ENCODE results near the gene METTL9. TPM values are rescaled to one million over a fixed set of nuclear protein-coding genes. Genes with fewer than 3 reads are reported as not detected.
"Not testable (repeated sequence)": the region's sequence is repeated elsewhere in the genome, so short reads cannot be mapped to it uniquely, and the experiment has no call there.

The METTL9 gene
- total RNA-seq, 1 donor from 2014 or later: 97.7 TPM

GRCh38 chr16:21684199-21684598, 84.8 kb downstream of the METTL9 start:
- no peaks in the 10 kb centered on the region for H3K27me3 ChIP-seq
- no peak for DNase-seq (ENCODE audit: extremely low spot score in 2 of 2)
- H3K36me3 ChIP-seq: no peaks in the 10 kb centered on the region
- H3K4me3 ChIP-seq: no peak overlapping the region
- TF ChIP-seq CTCF (IDR thresholded peaks at IDR 0.05): no peak
- TF ChIP-seq POLR2AphosphoS5 (IDR thresholded peaks at IDR 0.05; ENCODE audit: insufficient read depth in 1 of 2, low read depth in 1 of 2): no peak
- TF ChIP-seq POLR2A (IDR thresholded peaks at IDR 0.05): no peak
- H3K4me1 ChIP-seq: no peaks in the 10 kb centered on the region
- H3K27ac ChIP-seq: no peak overlapping the region
- no peaks in the 10 kb centered on the region for H3K9me3 ChIP-seq
- intact Hi-C loops (cut with DNase I): no loop called here

GRCh38 chr16:21685034-21685455, 85.7 kb downstream of the METTL9 start:
- intact Hi-C loops (cut with DNase I): no loop called here
- Histone ChIP-seq H3K4me1 (no peaks in the 10 kb centered on the region), H3K9me3 (no peaks in the 10 kb centered on the region), H3K36me3 (no peaks in the 10 kb centered on the region), H3K27me3 (no peaks in the 10 kb centered on the region), H3K4me3 (no peak overlapping the region), H3K27ac (no peak overlapping the region)
- TF ChIP-seq POLR2AphosphoS5 (IDR thresholded peaks at IDR 0.05; ENCODE audit: insufficient read depth in 1 of 2, low read depth in 1 of 2) (no peak), CTCF (IDR thresholded peaks at IDR 0.05) (no peak), POLR2A (IDR thresholded peaks at IDR 0.05) (no peak)
- DNase-seq (ENCODE audit: extremely low spot score in 2 of 2): no peak

- intact Hi-C loops (cut with DNase I): no loop called here
- TF ChIP-seq POLR2AphosphoS5 (IDR thresholded peaks at IDR 0.05; ENCODE audit: insufficient read depth in 1 of 2, low read depth in 1 of 2) (no peak), CTCF (IDR thresholded peaks at IDR 0.05) (no peak), POLR2A (IDR thresholded peaks at IDR 0.05) (no peak)
- no peak overlapping the region for H3K27ac ChIP-seq
- H3K36me3 ChIP-seq: no peaks in the 10 kb centered on the region
- no peak for DNase-seq (ENCODE audit: extremely low spot score in 2 of 2)
- H3K4me1 ChIP-seq: no peaks in the 10 kb centered on the region
- no peaks in the 10 kb centered on the region for H3K27me3 ChIP-seq
- no peaks in the 10 kb centered on the region for H3K9me3 ChIP-seq
- no peak overlapping the region for H3K4me3 ChIP-seq
These were observed 89.7 kb downstream of the METTL9 start for GRCh38 chr16:21689107-21689506.

- H3K4me1 ChIP-seq; intact Hi-C loops (cut with DNase I); H3K36me3 ChIP-seq; H3K4me3 ChIP-seq; H3K27ac ChIP-seq; H3K9me3 ChIP-seq; DNase-seq (ENCODE audit: extremely low spot score in 2 of 2); H3K27me3 ChIP-seq: not testable (repeated sequence)
These were observed 91.6 kb downstream of the METTL9 start for GRCh38 chr16:21690967-21691366.

- no peaks in the 10 kb centered on the region for H3K27me3 ChIP-seq
- no peak overlapping the region for H3K27ac ChIP-seq
- no peak for TF ChIP-seq POLR2AphosphoS5 (IDR thresholded peaks at IDR 0.05; ENCODE audit: insufficient read depth in 1 of 2, low read depth in 1 of 2)
- TF ChIP-seq POLR2A (IDR thresholded peaks at IDR 0.05): no peak
- TF ChIP-seq CTCF (IDR thresholded peaks at IDR 0.05): no peak
These were observed 95.2 kb downstream of the METTL9 start for GRCh38 chr16:21694609-21695008.

GRCh38 chr16:21697032-21697431, 97.7 kb downstream of the METTL9 start:
- no peaks in the 10 kb centered on the region for H3K4me1 ChIP-seq
- H3K9me3 ChIP-seq: no peaks in the 10 kb centered on the region
- H3K27me3 ChIP-seq: no peaks in the 10 kb centered on the region
- no peak for DNase-seq (ENCODE audit: extremely low spot score in 2 of 2)
- intact Hi-C loops (cut with DNase I): no loop called here
- TF ChIP-seq POLR2A (IDR thresholded peaks at IDR 0.05): no peak
- TF ChIP-seq POLR2AphosphoS5 (IDR thresholded peaks at IDR 0.05; ENCODE audit: insufficient read depth in 1 of 2, low read depth in 1 of 2): no peak
- no peak for TF ChIP-seq CTCF (IDR thresholded peaks at IDR 0.05)
- no peak overlapping the region for H3K4me3 ChIP-seq
- no peaks in the 10 kb centered on the region for H3K36me3 ChIP-seq
- H3K27ac ChIP-seq: no peak overlapping the region

More at GRCh38 chr16:21694609-21695008, 95.2 kb downstream of the METTL9 start:
- DNase-seq (ENCODE audit: extremely low spot score in 2 of 2): no peak
- intact Hi-C loops (cut with DNase I): no loop called here
- Histone ChIP-seq H3K36me3 (no peaks in the 10 kb centered on the region), H3K9me3 (no peaks in the 10 kb centered on the region), H3K4me1 (no peaks in the 10 kb centered on the region), H3K4me3 (no peak overlapping the region)
